Astrocyte (in vitro differentiated cells and primary cell): ENCODE results near the gene GP1BA.

Experiments used
- CTCF ChIP-seq: IDR thresholded peaks from 2 replicates; pipeline ENCODE4 v1.5.1; 2011; ENCODE audit warnings: low read depth, mild to moderate bottlenecking, inconsistent platforms, low read length, moderate library complexity; ENCODE audit not compliant: insufficient read depth
- EZH2 ChIP-seq: IDR thresholded peaks from 2 replicates; pipeline ENCODE4 v1.6.1; 2012; ENCODE audit warnings: mild to moderate bottlenecking, low read length, inconsistent platforms; ENCODE audit not compliant: insufficient read depth

- TF ChIP-seq CTCF: no peak
- no peak for TF ChIP-seq EZH2
These were observed 41.4 kb downstream of the GP1BA start for GRCh38 chr17:4973256-4974114.
